Neural progenitor cell (in vitro differentiated cells): ENCODE measurements around the gene WIPF1. TPM values are rescaled to one million over a fixed set of nuclear protein-coding genes. Genes with fewer than 3 reads are reported as not detected.

Source experiments
- DNase-seq: peaks from one replicate; pipeline ENCODE4 v3.0.0-alpha.2; 2016; ENCODE audit warnings: low spot score
- H2AFZ ChIP-seq: fragments of 200-600 bp; sonication (generic); replicated peaks from 2 replicates; pipeline ENCODE4 v1.6.1; 2016; ENCODE audit warnings: antibody characterized with exemption
- H3F3A ChIP-seq: fragments of 200-600 bp; sonication (generic); 2 replicates; pipeline ENCODE4 v1.6.1; 2016; ENCODE audit warnings: antibody characterized with exemption, low read depth
- H3K27ac ChIP-seq: fragments of 200-600 bp; sonication (generic); 2 replicates; pipeline ENCODE4 v1.5.1; 2016; ENCODE audit warnings: mild to moderate bottlenecking
- H3K27me3 ChIP-seq: fragments of 200-600 bp; sonication (generic); 2 replicates; pipeline ENCODE4 v1.6.1; 2016; ENCODE audit warnings: mild to moderate bottlenecking, moderate library complexity
- H3K36me3 ChIP-seq: fragments of 200-600 bp; sonication (generic); 2 replicates; pipeline ENCODE4 v1.5.1; 2016
- H3K4me1 ChIP-seq: fragments of 200-600 bp; sonication (generic); 2 replicates; pipeline ENCODE4 v1.6.1; 2016; ENCODE audit warnings: mixed run types
- H3K4me2 ChIP-seq: fragments of 200-600 bp; sonication (generic); 2 replicates; pipeline ENCODE4 v1.6.1; 2016
- H3K4me3 ChIP-seq: fragments of 200-600 bp; sonication (generic); 2 replicates; pipeline ENCODE4 v1.5.1; 2016
- H3K79me2 ChIP-seq: fragments of 200-600 bp; sonication (generic); 2 replicates; pipeline ENCODE4 v1.6.1; 2016; ENCODE audit warnings: low read depth
- H3K9ac ChIP-seq: fragments of 200-600 bp; sonication (generic); 2 replicates; pipeline ENCODE4 v1.6.1; 2016
- H3K9me3 ChIP-seq: fragments of 200-600 bp; sonication (generic); 2 replicates; pipeline ENCODE4 v1.5.1; 2016; ENCODE audit warnings: low read depth
- H4K20me1 ChIP-seq: fragments of 200-600 bp; sonication (generic); 2 replicates; pipeline ENCODE4 v1.6.1; 2016; ENCODE audit warnings: low read depth
- H3K27ac Mint-ChIP-seq: 3 replicates; pipeline ENCODE4 v1.8.0; 2021; ENCODE audit warnings: mixed read lengths
- H3K27me3 Mint-ChIP-seq: 2 replicates; pipeline ENCODE4 v1.8.0; 2022; ENCODE audit warnings: low read depth, mild to moderate bottlenecking, inconsistent platforms, moderate library complexity, mixed read lengths; ENCODE audit not compliant: insufficient read depth
- H3K36me3 Mint-ChIP-seq: 3 replicates; pipeline ENCODE4 v1.8.0; 2021; ENCODE audit warnings: mixed read lengths
- H3K4me1 Mint-ChIP-seq: 3 replicates; pipeline ENCODE4 v1.8.0; 2021; ENCODE audit warnings: mixed read lengths
- H3K4me3 Mint-ChIP-seq: 3 replicates; pipeline ENCODE4 v1.8.0; 2021; ENCODE audit warnings: mild to moderate bottlenecking, moderate library complexity, mixed read lengths
- H3K9me3 Mint-ChIP-seq: 3 replicates; pipeline ENCODE4 v1.8.0; 2020; ENCODE audit warnings: mixed read lengths
- EZH2 ChIP-seq: fragments of 200-600 bp; sonication (generic); IDR thresholded peaks from 2 replicates; pipeline ENCODE4 v1.6.1; 2017; ENCODE audit warnings: antibody characterized with exemption, mild to moderate bottlenecking, moderate library complexity
- EZH2phosphoT487 ChIP-seq: fragments of 200-600 bp; sonication (generic); IDR thresholded peaks from 2 replicates; pipeline ENCODE4 v1.6.1; 2017; ENCODE audit warnings: antibody characterized with exemption
- total RNA-seq: library from RNA; depleted of rRNA; stranded (reverse); fragments of >200 nt; gene quantifications from 2 replicates; pipeline ENCODE4 v1.2.3, GENCODE V29; 2015; ENCODE audit warnings: low replicate concordance
- TF ChIP-seq, protein P1 (sequence below): fragments of 200-600 bp; sonication (generic); IDR thresholded peaks from 2 replicates; pipeline ENCODE4 v1.5.1; 2017; ENCODE audit warnings: antibody characterized with exemption, mild to moderate bottlenecking

WIPF1 gene
- total RNA-seq, 1 donor from 2014 or later = 17.2 TPM

DNA sequence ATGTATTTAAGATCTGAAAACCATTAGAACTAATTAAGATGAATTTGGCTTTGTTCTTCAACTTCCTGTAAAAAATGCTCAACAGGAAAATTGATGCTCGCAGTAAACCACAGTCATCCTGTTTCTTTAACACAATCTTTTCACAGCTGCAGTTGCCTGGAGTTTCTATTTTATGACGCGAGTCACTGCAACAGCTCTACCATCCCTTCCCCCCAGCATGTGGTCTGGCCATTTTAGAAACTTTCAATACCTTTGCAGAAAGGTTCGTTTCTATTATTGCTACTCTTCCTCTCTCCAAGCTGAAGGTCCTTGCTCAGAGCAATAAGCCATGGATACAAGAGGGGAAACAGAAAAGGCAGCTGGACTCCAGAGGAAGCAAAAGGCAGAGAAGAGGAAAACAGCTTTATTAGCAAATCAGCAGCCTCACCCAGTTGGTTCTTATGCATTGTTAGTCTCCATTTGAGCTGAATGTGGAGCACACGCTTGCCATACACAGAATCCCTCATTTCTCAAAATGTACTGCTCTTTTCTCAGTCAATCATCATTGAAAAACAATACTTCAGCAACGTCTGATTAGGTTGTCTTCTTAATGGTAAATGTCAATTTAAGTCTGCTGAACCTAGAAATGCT is 3.9 kb downstream of the WIPF1 start:
- Mint-ChIP-seq H3K27ac (peak overlapping the region; percentile 61), H3K4me3 (no peak overlapping the region)
- DNase-seq = peak; percentile 22

DNA sequence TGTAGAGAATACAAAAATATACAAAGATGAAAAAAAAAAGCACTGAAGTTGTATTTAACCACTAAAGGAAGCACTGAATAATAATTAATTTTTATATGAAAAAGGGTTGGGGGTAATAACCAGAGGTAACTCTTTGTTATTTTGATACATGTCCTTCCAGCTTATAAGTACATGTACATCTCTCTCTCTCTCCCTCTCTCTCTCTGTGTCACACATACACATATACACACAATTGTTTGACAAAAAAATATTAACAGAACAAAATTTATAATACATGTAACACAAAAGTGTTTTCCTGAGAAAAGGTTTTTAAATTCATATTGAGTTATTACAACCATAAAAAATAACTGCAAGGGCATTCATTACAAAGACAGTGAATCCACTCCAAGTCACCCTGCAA is 4.6 kb downstream of the WIPF1 start:
- Histone ChIP-seq H4K20me1 (no peaks in the 10 kb centered on the region), H3K27ac (no peak overlapping the region), H3K9me3 (no peaks in the 10 kb centered on the region), H3K4me2 (no peak overlapping the region), H3F3A (peaks cover 3% of the 10 kb centered on the region), H3K4me3 (no peak overlapping the region), H3K27me3 (no peaks in the 10 kb centered on the region), H3K4me1 (peaks cover 20% of the 10 kb centered on the region), H3K79me2 (no peaks in the 10 kb centered on the region), H3K9ac (no peak overlapping the region), H2AFZ (no peak overlapping the region), H3K36me3 (no peaks in the 10 kb centered on the region)
- Mint-ChIP-seq H3K4me1 (peaks cover 22% of the 10 kb centered on the region), H3K4me3 (no peak overlapping the region), H3K27me3 (no peaks in the 10 kb centered on the region), H3K27ac (no peak overlapping the region), H3K9me3 (no peaks in the 10 kb centered on the region), H3K36me3 (no peaks in the 10 kb centered on the region)
- DNase-seq = no peak
- TF ChIP-seq EZH2 = no peak
- TF ChIP-seq, protein P1, sequence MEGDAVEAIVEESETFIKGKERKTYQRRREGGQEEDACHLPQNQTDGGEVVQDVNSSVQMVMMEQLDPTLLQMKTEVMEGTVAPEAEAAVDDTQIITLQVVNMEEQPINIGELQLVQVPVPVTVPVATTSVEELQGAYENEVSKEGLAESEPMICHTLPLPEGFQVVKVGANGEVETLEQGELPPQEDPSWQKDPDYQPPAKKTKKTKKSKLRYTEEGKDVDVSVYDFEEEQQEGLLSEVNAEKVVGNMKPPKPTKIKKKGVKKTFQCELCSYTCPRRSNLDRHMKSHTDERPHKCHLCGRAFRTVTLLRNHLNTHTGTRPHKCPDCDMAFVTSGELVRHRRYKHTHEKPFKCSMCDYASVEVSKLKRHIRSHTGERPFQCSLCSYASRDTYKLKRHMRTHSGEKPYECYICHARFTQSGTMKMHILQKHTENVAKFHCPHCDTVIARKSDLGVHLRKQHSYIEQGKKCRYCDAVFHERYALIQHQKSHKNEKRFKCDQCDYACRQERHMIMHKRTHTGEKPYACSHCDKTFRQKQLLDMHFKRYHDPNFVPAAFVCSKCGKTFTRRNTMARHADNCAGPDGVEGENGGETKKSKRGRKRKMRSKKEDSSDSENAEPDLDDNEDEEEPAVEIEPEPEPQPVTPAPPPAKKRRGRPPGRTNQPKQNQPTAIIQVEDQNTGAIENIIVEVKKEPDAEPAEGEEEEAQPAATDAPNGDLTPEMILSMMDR = no peak

More for the DNA sequence above, 3.9 kb downstream of the WIPF1 start:
- no peaks in the 10 kb centered on the region for H3K27me3 Mint-ChIP-seq
- peak overlapping the region; percentile 40 for H3K4me2 ChIP-seq
- H3K36me3 ChIP-seq = no peaks in the 10 kb centered on the region
- no peak overlapping the region for H3K9ac ChIP-seq
- no peaks in the 10 kb centered on the region for H3K9me3 Mint-ChIP-seq
- H3K27me3 ChIP-seq = no peaks in the 10 kb centered on the region
- no peaks in the 10 kb centered on the region for H4K20me1 ChIP-seq
- H2AFZ ChIP-seq = peak overlapping the region; percentile 35
- no peak overlapping the region for H3K27ac ChIP-seq
- no peaks in the 10 kb centered on the region for H3K9me3 ChIP-seq
- no peaks in the 10 kb centered on the region for H3K36me3 Mint-ChIP-seq
- peaks cover 22% of the 10 kb centered on the region for H3K4me1 Mint-ChIP-seq
- no peaks in the 10 kb centered on the region for H3K79me2 ChIP-seq
- H3F3A ChIP-seq = peaks cover 3% of the 10 kb centered on the region
- no peak overlapping the region for H3K4me3 ChIP-seq
- TF ChIP-seq EZH2phosphoT487 = no peak
- TF ChIP-seq EZH2 = no peak
- TF ChIP-seq, protein P1 = no peak
- H3K4me1 ChIP-seq = peaks cover 20% of the 10 kb centered on the region

DNA sequence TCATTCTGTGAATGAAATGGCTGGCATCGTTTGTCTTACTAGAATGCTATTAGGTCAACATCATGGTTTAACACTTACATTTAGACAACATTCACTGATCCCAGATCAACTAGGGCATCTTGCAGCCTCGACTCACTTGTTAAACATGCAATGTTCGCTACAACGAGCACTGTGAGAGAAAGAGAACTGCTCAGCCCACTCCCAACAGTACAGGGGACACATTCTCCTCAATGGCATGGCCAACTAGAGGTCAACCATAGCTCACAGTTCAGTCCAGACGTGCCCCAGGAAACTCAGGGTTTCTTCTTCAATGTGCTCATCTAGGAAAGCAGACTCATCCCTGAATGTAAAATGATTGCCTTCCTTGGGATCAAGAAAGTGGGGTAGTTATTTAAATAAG is 5.9 kb downstream of the WIPF1 start:
- no peaks in the 10 kb centered on the region for H3K79me2 ChIP-seq
- H3K4me1 Mint-ChIP-seq = peaks cover 24% of the 10 kb centered on the region

More for the DNA sequence above, 5.9 kb downstream of the WIPF1 start:
- Histone ChIP-seq H2AFZ (no peak overlapping the region), H3K4me3 (no peak overlapping the region), H3K27ac (no peak overlapping the region), H4K20me1 (no peaks in the 10 kb centered on the region), H3F3A (peaks cover 3% of the 10 kb centered on the region), H3K36me3 (no peaks in the 10 kb centered on the region), H3K9ac (no peak overlapping the region), H3K27me3 (no peaks in the 10 kb centered on the region), H3K4me1 (peaks cover 20% of the 10 kb centered on the region), H3K9me3 (no peaks in the 10 kb centered on the region), H3K4me2 (no peak overlapping the region)
- no peak for DNase-seq
- no peaks in the 10 kb centered on the region for H3K27me3 Mint-ChIP-seq
- no peak overlapping the region for H3K4me3 Mint-ChIP-seq
- no peaks in the 10 kb centered on the region for H3K36me3 Mint-ChIP-seq
- no peak overlapping the region for H3K27ac Mint-ChIP-seq
- H3K9me3 Mint-ChIP-seq = no peaks in the 10 kb centered on the region
- TF ChIP-seq EZH2phosphoT487 = no peak
- no peak for TF ChIP-seq EZH2
- TF ChIP-seq, protein P1 = no peak
